HL-60 (cell line): ENCODE measurements around the gene PLOD3.
"Not testable (repeated sequence)": the region's sequence is repeated elsewhere in the genome, so short reads cannot be mapped to it uniquely, and the experiment has no call there.

ENCODE experiments used
- DNase-seq, 2 experiments: peaks; one replicate each; pipeline ENCODE4 v3.0.0-alpha.2; 2010 to 2020; ENCODE audit warnings: low read depth in 1 of 2, low spot score in 1 of 2
- H3K27ac ChIP-seq: fragments of 250-450 bp; sonication (Bioruptor Pico); replicated peaks from 2 replicates; pipeline ENCODE4 v1.5.1; 2020; ENCODE audit warnings: mild to moderate bottlenecking, moderate library complexity
- H3K27me3 ChIP-seq: fragments of 250-450 bp; sonication (Bioruptor Pico); 2 replicates; pipeline ENCODE4 v1.5.1; 2021; ENCODE audit warnings: mild to moderate bottlenecking, moderate library complexity; ENCODE audit not compliant: insufficient read depth, poor library complexity, severe bottlenecking
- H3K4me3 ChIP-seq: replicated peaks from 2 replicates; pipeline ENCODE4 v1.5.1; 2011; ENCODE audit warnings: mild to moderate bottlenecking, control low read depth, low read length; ENCODE audit not compliant: insufficient read depth
- CTCF ChIP-seq: IDR thresholded peaks from one replicate; pipeline ENCODE4 v1.5.1; 2011; ENCODE audit warnings: low read length, control low read depth, inconsistent platforms; ENCODE audit not compliant: insufficient read depth
- GABPA ChIP-seq: IDR thresholded peaks from 2 replicates; pipeline ENCODE4 v1.6.1; 2012; ENCODE audit warnings: low read depth
- POLR2AphosphoS5 ChIP-seq: IDR thresholded peaks from 2 replicates; pipeline ENCODE4 v1.6.1; 2012; ENCODE audit warnings: low read depth
- REST ChIP-seq: IDR thresholded peaks from 2 replicates; pipeline ENCODE4 v1.6.1; 2012; ENCODE audit warnings: low read depth; ENCODE audit not compliant: insufficient replicate concordance
- SPI1 ChIP-seq: IDR thresholded peaks from 2 replicates; pipeline ENCODE4 v1.6.1; 2012; ENCODE audit warnings: low read depth, mild to moderate bottlenecking, borderline replicate concordance

Gene PLOD3

GRCh38 chr7:101258243-101258731 is 40.9 kb upstream of the PLOD3 start:
- no peaks in the 10 kb centered on the region for H3K27me3 ChIP-seq
- no peak for DNase-seq
- H3K27ac ChIP-seq = no peak overlapping the region
- TF ChIP-seq CTCF (no peak), REST (no peak), POLR2AphosphoS5 (no peak), SPI1 (no peak), GABPA (no peak)
- H3K4me3 ChIP-seq = no peak overlapping the region

DNA sequence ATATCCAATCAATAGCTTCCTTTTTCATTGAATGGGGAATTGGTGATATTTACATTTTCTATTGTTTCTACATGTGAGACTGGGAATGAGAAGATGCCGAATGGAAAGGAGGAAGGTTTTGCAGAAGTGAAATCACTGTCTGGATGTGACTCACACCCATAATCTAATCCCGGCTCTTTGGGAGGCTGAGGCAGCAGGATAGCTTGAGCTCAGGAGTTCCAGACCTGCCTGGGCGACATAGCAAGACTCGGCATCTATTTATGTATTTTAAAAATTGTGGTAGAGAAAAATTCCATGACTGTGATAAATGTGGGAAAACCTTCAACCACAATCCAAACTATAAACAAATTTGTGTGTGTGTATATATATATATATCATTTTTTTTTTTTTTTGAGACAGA is 38.4 kb upstream of the PLOD3 start:
- TF ChIP-seq SPI1 = no peak
- TF ChIP-seq REST = no peak
- TF ChIP-seq CTCF = no peak
- TF ChIP-seq POLR2AphosphoS5 = no peak
- no peak for TF ChIP-seq GABPA
- Histone ChIP-seq H3K27ac (no peak overlapping the region), H3K27me3 (no peaks in the 10 kb centered on the region), H3K4me3 (no peak overlapping the region)
- no peak for DNase-seq

DNA sequence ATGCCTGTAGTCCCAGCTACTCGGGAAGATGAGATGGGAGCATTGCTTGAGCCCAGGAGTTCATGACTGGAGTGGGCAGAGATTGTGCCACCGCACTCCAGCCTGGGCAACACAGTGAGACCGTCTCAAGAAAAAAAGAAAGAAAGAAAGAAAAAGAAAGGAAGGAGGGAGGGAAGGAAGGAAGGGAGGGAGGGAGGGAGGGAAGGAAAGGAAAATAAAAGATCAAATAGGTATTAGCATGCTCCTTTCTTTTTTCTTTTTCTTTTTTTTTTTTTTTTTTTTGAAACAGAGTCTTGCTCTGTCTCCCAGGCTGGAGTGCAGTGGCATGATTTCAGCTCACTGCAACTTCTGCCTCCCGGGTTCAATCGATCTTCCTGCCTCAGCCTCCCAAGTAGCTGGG is 35.8 kb upstream of the PLOD3 start:
- H3K27me3 ChIP-seq, H3K4me3 ChIP-seq, H3K27ac ChIP-seq: not testable (repeated sequence)

DNA sequence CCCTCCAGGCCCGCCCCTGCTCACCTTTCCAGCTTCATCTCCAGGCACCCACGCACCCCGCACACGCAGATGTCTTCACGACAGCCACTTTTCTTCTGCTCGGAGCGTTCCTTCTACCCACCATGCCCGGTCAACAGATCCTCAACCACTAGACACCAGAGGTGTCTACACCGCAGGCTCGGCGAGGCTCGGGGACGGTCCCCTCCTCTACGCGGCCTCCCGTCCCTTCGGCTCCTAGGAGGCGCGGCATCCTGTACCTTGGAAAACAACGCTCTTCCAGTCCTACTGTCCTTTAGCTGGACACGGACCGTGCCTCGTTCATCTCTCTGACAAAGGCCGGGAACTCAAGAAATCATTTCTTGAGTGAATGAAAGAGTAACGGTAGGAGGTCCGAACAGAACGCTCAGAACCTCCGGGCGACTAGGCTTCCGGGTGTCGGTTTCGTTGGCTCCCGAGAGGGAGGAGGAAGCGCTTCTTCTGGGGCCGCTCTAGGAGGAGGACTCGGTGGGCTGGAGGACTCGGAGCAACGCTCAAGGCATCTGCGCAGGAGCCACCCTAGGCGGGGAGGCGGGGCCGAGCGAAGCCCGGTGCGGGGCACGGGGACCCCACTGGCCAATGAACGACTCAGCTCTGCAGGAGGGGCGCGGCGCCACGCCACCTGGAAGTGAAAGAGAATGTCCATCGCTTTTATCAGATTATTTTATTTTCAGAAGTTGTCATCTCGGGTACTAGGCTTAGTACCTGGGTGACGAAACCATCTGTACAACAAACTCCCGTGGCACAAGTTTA is 34.7 kb upstream of the PLOD3 start:
- Histone ChIP-seq H3K27ac (peak overlapping the region; percentile 79), H3K27me3 (no peaks in the 10 kb centered on the region), H3K4me3 (peak overlapping the region; percentile 86)
- TF ChIP-seq POLR2AphosphoS5 = peak; percentile 71
- peak; percentile 58; the same call in 1 of the 2 replicates for TF ChIP-seq SPI1
- TF ChIP-seq GABPA = peak; percentile 75
- no peak for TF ChIP-seq CTCF
- TF ChIP-seq REST = peak; percentile 57
- peak; percentile 96 to 99 for DNase-seq

More for the DNA sequence above, 35.8 kb upstream of the PLOD3 start:
- not testable (repeated sequence) for DNase-seq
